A673 (cell line): ENCODE measurements around the gene SLF2. TPM values are rescaled to one million over a fixed set of nuclear protein-coding genes. Genes with fewer than 3 reads are reported as not detected.

Experiments
- BruUV-seq: library from RNA; stranded (reverse); fragments of 400-500 nt; replicated peaks from 2 replicates; lab custom pipeline; 2021; lab: Mats Ljungman, UMichigan
- CTCF ChIA-PET: fragments of 300-600 bp; sonication (Branson Sonifier 250); formaldehyde crosslinking; loops from one replicate; lab custom pipeline; 2022; ENCODE audit warnings: antibody characterized with exemption; lab: Charles Lee
- POLR2A ChIA-PET: fragments of 300-600 bp; sonication (Branson Sonifier 250); formaldehyde crosslinking; loops from one replicate; lab custom pipeline; 2022; ENCODE audit warnings: antibody characterized with exemption; ENCODE audit not compliant: low non-redundant PET; lab: Charles Lee
- DNase-seq: peaks from one replicate; pipeline ENCODE4 v3.0.0-alpha.2; 2015; ENCODE audit warnings: low spot score
- H3K27ac ChIP-seq: fragments of 200-600 bp; sonication (generic); 2 replicates; pipeline ENCODE4 v1.5.1; 2016; ENCODE audit warnings: mixed run types, low read depth, mild to moderate bottlenecking, mixed read lengths, antibody characterized with exemption, low read length; ENCODE audit not compliant: poor library complexity, severe bottlenecking
- H3K27me3 ChIP-seq: fragments of 200-600 bp; sonication (generic); replicated peaks from 2 replicates; pipeline ENCODE4 v1.6.1; 2017; ENCODE audit warnings: mixed run types, low read depth, mild to moderate bottlenecking, mixed read lengths, antibody characterized with exemption, low read length; ENCODE audit not compliant: insufficient read depth, poor library complexity
- H3K36me3 ChIP-seq: fragments of 200-600 bp; sonication (generic); 2 replicates; pipeline ENCODE4 v1.6.1; 2016; ENCODE audit warnings: mixed run types, mild to moderate bottlenecking, mixed read lengths, antibody characterized with exemption, low read length; ENCODE audit not compliant: insufficient read depth, poor library complexity, severe bottlenecking
- H3K4me1 ChIP-seq: fragments of 200-600 bp; sonication (generic); 2 replicates; pipeline ENCODE4 v1.6.1; 2017; ENCODE audit warnings: mixed run types, mild to moderate bottlenecking, mixed read lengths, antibody characterized with exemption, low read length; ENCODE audit not compliant: insufficient read depth, poor library complexity, severe bottlenecking
- H3K4me3 ChIP-seq: fragments of 200-600 bp; sonication (generic); 2 replicates; pipeline ENCODE4 v1.5.1; 2016; ENCODE audit warnings: low read depth, mixed run types, mild to moderate bottlenecking, mixed read lengths, low read length; ENCODE audit not compliant: poor library complexity, severe bottlenecking
- H3K9me3 ChIP-seq: fragments of 200-600 bp; sonication (generic); 2 replicates; pipeline ENCODE4 v1.6.1; 2016; ENCODE audit warnings: mixed run types, low read depth, mild to moderate bottlenecking, mixed read lengths, antibody characterized with exemption, low read length; ENCODE audit not compliant: poor library complexity, severe bottlenecking
- CTCF ChIP-seq: fragments of 300-800, 200-600 bp; sonication (generic); conservative IDR thresholded peaks from 2 replicates; pipeline ENCODE4 v1.5.1; 2017; ENCODE audit warnings: low read depth, mild to moderate bottlenecking, antibody characterized with exemption, low read length, moderate library complexity, mixed read lengths
- EZH2 ChIP-seq: fragments of 200-600 bp; sonication (generic); IDR thresholded peaks from 2 replicates; pipeline ENCODE4 v1.6.1; 2017; ENCODE audit warnings: borderline replicate concordance, low read depth, mild to moderate bottlenecking, mixed read lengths, antibody characterized with exemption, low read length; ENCODE audit not compliant: poor library complexity, severe bottlenecking
- intact Hi-C: fragments of 100-400 bp; cut with micrococcal nuclease; formaldehyde crosslinking; loops from one replicate; pipeline ENCODE4 v1.10.0; 2022; ENCODE audit not compliant: unreplicated experiment
- total RNA-seq: library from RNA; stranded (reverse); gene quantifications from 2 replicates; pipeline ENCODE4 v1.2.3, GENCODE V29; 2021

The SLF2 gene
- total RNA-seq, 1 experiment from 2014 or later, result 39.4 TPM

DNA sequence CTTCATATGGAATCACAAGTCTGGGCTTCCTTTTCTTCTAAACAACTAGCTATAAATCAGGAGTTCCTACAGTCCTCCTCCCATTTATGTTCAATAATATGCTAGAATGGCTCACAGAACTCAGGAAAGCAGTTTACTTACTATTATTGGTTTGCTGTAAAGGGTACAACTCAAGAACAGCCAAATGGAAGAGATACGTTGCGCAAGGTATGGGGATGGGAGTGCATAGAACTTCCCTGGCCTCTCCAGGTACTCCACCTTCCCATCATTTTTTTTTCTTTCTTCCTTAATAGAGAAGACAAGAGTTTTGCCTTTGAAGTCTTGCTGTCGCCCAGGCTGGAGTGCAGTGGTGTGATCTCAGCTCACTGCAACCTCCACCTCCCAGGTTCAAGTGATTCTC is 29.5 kb downstream of the SLF2 start:
- no peaks in the 10 kb centered on the region for H3K27me3 ChIP-seq
- DNase-seq, result no peak
- ChIA-PET POLR2A (no interaction called here), CTCF (no interaction called here)
- no peak for TF ChIP-seq EZH2
- no peak for TF ChIP-seq CTCF
- no peaks in the 10 kb centered on the region for H3K4me1 ChIP-seq
- peaks cover 86% of the 10 kb centered on the region for H3K36me3 ChIP-seq
- intact Hi-C loops, result no loop called here
- no peak overlapping the region for H3K4me3 ChIP-seq
- H3K27ac ChIP-seq, result no peak overlapping the region
- no TSS peak for BruUV-seq
- no peaks in the 10 kb centered on the region for H3K9me3 ChIP-seq

GRCh38 chr10:100943508-100943907 is 30.7 kb downstream of the SLF2 start:
- Histone ChIP-seq H3K4me3 (no peak overlapping the region), H3K9me3 (no peaks in the 10 kb centered on the region), H3K27ac (no peak overlapping the region), H3K27me3 (no peaks in the 10 kb centered on the region), H3K4me1 (no peaks in the 10 kb centered on the region), H3K36me3 (peaks cover 85% of the 10 kb centered on the region)
- CTCF ChIA-PET, result no interaction called here
- no peak for TF ChIP-seq CTCF
- TF ChIP-seq EZH2, result no peak
- POLR2A ChIA-PET, result no interaction called here
- no TSS peak for BruUV-seq
- DNase-seq, result no peak
- intact Hi-C loops, result no loop called here

DNA sequence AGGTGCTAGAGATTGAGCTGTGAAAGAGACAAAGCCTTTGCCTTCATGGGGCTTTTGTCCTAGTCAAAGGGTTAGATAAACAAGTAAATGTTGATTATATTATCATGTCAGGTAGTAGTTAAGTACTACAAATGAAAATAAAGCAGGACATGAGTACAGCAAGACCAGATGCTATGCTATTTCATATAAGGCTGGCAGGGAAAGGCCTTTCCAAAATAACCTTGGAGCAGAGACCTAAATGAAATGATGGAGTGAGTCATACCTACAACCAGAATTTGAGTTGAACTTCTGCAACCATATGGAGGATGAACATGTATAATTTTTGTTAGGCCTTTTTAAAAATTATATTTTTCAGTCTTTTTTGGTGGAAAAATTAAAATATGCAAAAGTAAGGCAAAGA is 33.0 kb downstream of the SLF2 start:
- Histone ChIP-seq H3K36me3 (peaks cover 89% of the 10 kb centered on the region), H3K4me3 (no peak overlapping the region), H3K27me3 (no peaks in the 10 kb centered on the region), H3K27ac (no peak overlapping the region), H3K9me3 (no peaks in the 10 kb centered on the region), H3K4me1 (no peaks in the 10 kb centered on the region)
- ChIA-PET POLR2A (no interaction called here), CTCF (no interaction called here)
- TF ChIP-seq CTCF (no peak), EZH2 (no peak)
- no TSS peak for BruUV-seq
- DNase-seq, result no peak
- intact Hi-C loops, result no loop called here
